Nephron progenitor cell (in vitro differentiated cells): Measurements from ENCODE around the gene RNH1.

Source experiments
- DNase-seq: peaks from one replicate; pipeline ENCODE4 v3.0.0; 2021
- H3K27ac Mint-ChIP-seq: 2 replicates; pipeline ENCODE4 v1.8.0; 2021; ENCODE audit warnings: mild to moderate bottlenecking, moderate library complexity, mixed read lengths
- H3K27me3 Mint-ChIP-seq: 2 replicates; pipeline ENCODE4 v1.8.0; 2021; ENCODE audit warnings: mild to moderate bottlenecking, low read depth, mixed read lengths; ENCODE audit not compliant: poor library complexity
- H3K36me3 Mint-ChIP-seq: 2 replicates; pipeline ENCODE4 v1.8.0; 2021; ENCODE audit warnings: low read depth, mixed read lengths
- H3K4me1 Mint-ChIP-seq: 2 replicates; pipeline ENCODE4 v1.8.0; 2021; ENCODE audit warnings: mixed read lengths
- H3K4me3 Mint-ChIP-seq: 2 replicates; pipeline ENCODE4 v1.8.0; 2021; ENCODE audit warnings: mild to moderate bottlenecking, moderate library complexity, mixed read lengths
- H3K9me3 Mint-ChIP-seq: 2 replicates; pipeline ENCODE4 v1.8.0; 2021; ENCODE audit warnings: mild to moderate bottlenecking, moderate library complexity, mixed read lengths
- TF ChIP-seq, protein P1 (sequence below): fragments of 200-600 bp; sonication (generic); IDR thresholded peaks from 2 replicates; pipeline ENCODE4 v1.5.0; 2021; ENCODE audit warnings: antibody characterized with exemption

Gene RNH1

DNA sequence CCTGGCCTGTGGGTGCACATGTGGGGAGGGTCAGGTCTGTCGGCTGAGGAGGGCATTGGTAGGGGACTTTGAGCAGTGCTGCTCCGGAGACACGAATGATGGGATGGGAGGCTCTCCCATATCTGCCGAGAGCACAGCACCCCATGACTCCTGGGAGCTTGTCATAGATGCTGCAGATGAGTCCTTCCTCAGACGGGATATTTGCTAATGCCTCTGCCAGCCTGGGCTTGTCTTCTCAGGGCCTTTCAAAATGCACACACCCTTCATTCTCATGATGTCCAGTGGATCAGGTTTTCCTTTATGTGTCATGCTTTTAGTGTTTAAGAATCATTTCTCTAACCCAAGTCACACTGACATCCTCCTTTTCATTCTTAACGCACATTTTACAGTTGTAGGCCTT is 8.1 kb upstream of the RNH1 start:
- TF ChIP-seq, protein P1, sequence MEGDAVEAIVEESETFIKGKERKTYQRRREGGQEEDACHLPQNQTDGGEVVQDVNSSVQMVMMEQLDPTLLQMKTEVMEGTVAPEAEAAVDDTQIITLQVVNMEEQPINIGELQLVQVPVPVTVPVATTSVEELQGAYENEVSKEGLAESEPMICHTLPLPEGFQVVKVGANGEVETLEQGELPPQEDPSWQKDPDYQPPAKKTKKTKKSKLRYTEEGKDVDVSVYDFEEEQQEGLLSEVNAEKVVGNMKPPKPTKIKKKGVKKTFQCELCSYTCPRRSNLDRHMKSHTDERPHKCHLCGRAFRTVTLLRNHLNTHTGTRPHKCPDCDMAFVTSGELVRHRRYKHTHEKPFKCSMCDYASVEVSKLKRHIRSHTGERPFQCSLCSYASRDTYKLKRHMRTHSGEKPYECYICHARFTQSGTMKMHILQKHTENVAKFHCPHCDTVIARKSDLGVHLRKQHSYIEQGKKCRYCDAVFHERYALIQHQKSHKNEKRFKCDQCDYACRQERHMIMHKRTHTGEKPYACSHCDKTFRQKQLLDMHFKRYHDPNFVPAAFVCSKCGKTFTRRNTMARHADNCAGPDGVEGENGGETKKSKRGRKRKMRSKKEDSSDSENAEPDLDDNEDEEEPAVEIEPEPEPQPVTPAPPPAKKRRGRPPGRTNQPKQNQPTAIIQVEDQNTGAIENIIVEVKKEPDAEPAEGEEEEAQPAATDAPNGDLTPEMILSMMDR: no peak
- Mint-ChIP-seq H3K27me3 (peaks cover 6% of the 10 kb centered on the region), H3K9me3 (peaks cover 34% of the 10 kb centered on the region), H3K27ac (no peak overlapping the region), H3K4me3 (no peak overlapping the region), H3K4me1 (no peaks in the 10 kb centered on the region), H3K36me3 (peaks cover 65% of the 10 kb centered on the region)
- no peak for DNase-seq

DNA sequence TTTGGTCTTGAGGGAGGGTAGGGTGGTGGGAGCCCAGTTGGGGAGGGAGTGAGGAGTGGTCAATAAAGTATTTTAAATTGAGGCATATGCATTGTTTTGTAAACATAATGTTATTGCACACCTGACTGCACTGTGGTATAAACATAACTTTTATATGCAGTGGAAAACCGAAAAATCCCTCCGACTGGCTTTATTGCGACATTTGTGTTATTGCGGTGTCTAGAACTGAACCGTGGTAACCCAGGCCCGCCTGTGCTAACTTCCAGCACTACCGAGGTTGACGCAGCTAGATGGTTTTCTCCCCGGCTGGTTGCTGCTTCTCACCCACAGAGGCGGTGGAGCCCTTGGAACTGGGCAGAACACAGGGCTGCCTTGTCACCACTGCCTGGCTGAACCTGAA is 7.6 kb upstream of the RNH1 start:
- TF ChIP-seq, protein P1: no peak
- Mint-ChIP-seq H3K27ac (no peak overlapping the region), H3K4me3 (no peak overlapping the region), H3K4me1 (no peaks in the 10 kb centered on the region), H3K36me3 (peaks cover 70% of the 10 kb centered on the region), H3K27me3 (peaks cover 6% of the 10 kb centered on the region), H3K9me3 (peaks cover 34% of the 10 kb centered on the region)
- no peak for DNase-seq

DNA sequence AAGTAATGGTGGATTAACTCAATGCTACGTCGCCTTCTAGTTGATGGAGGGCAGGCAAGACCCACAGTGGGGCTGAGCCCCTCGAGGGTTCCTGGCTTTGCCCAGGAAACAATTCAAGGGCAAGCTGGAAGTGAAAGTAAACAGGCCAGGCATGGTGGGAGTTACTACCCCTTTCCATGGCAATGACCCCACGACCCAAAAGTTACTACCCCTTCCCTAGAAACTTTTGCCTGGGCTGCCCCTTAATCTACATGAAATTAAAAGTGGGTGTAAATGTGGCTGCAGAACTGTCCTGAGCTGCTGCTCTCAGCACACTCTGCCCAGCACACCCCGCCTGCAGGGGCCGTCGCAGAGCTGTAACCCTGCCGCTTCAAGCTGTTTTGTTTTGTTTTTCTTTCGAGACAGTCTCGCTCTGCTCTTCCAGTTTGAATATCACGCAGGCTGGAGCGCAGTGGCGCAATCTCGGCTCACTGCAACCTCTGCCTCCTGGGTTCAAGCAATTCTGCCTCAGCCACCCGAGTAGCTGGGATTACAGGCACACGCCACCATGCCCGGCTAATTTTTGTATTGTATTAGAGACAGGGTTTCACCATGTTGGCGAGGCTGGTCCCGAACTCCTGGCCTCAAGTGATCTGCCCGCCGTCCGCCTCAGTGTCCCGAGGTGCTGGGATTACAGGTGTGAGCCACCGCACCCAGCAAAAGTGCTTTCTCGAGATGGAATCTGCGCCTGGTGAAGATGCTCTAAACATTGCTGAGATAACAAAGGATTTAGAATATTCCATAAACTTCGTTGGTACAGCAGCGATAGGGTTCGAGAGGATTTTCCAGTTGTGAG is 5.9 kb upstream of the RNH1 start:
- no peaks in the 10 kb centered on the region for H3K4me1 Mint-ChIP-seq
- TF ChIP-seq, protein P1: no peak
- H3K27me3 Mint-ChIP-seq: peaks cover 2% of the 10 kb centered on the region
- peak overlapping the region; percentile 15 for H3K27ac Mint-ChIP-seq
- DNase-seq: no peak
- peaks cover 74% of the 10 kb centered on the region for H3K36me3 Mint-ChIP-seq
- no peak overlapping the region for H3K4me3 Mint-ChIP-seq
- peaks cover 24% of the 10 kb centered on the region for H3K9me3 Mint-ChIP-seq

DNA sequence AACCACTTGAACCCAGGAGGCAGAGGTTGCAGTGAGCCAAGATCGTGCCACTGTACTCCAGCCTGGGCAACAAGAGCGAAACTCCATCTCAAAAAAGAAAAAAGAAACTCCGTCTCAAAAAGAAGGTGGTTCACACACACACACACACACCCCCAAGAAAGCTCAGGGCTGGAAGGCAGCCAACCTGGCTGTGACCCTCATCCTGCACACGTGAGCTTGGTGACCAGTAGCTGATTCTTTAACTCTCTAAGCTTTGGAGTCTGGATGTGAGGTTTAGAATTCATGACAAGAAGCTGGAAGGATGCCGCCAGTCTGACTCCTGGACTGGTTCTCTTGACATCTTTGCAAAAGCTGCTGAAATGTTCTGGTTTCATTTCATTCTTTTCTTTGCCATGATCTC is 1.9 kb upstream of the RNH1 start:
- H3K4me1 Mint-ChIP-seq: peaks cover 19% of the 10 kb centered on the region
- peak overlapping the region; percentile 49 for H3K4me3 Mint-ChIP-seq

DNA sequence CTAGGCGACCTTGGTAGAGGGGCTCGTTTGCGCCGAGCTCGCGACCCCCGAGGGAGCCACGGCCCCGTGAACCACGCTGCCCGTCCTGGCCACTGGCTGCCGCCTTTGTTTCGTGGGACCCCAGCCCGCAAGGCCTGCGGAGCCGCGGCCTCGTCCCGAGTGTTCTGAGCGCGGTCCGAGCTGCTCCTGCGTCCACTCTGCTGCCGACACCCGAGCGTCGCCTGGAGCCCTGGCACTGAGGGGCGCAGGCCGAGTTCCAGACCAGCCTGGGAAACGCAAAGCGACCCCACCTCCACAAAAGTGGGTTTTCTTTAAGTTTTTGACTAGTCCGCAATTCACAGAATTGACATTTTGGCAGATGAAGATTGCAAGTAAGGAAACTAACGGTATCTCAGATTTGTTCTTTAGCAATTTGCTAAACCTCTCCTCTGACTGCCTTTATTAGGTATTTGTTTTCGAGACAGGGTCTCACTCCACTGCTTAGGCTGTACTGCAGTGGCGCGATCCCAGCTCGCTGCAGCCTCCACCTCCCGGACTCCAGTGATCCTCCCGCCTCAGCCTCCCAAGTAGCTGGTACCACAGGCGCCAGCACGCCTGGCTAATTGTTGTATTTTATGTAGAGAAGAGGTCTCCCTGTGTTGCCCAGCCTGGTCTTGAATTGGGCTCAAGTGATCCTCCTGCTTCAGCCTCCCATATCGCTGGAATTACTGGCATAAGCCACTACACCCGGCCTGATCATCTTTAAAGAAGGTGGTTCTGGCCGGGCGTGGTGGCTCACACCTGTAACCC is 879 bp upstream of the RNH1 start:
- Mint-ChIP-seq H3K27me3 (no peaks in the 10 kb centered on the region), H3K4me1 (peaks cover 19% of the 10 kb centered on the region), H3K4me3 (peak overlapping the region; percentile 97)

More for the DNA sequence above, 1.9 kb upstream of the RNH1 start:
- TF ChIP-seq, protein P1: no peak
- no peak for DNase-seq
- Mint-ChIP-seq H3K9me3 (no peaks in the 10 kb centered on the region), H3K27ac (no peak overlapping the region), H3K27me3 (no peaks in the 10 kb centered on the region), H3K36me3 (peaks cover 43% of the 10 kb centered on the region)

More for the DNA sequence above, 879 bp upstream of the RNH1 start:
- no peak for DNase-seq
- no peaks in the 10 kb centered on the region for H3K9me3 Mint-ChIP-seq
- no peak overlapping the region for H3K27ac Mint-ChIP-seq
- TF ChIP-seq, protein P1: no peak
- H3K36me3 Mint-ChIP-seq: peaks cover 34% of the 10 kb centered on the region
